Thymus (tissue), 11 donors: ENCODE measurements around the gene KCNIP4. TPM values are rescaled to one million over a fixed set of nuclear protein-coding genes. Genes with fewer than 3 reads are reported as not detected.
"Not testable (repeated sequence)": the region's sequence is repeated elsewhere in the genome, so short reads cannot be mapped to it uniquely, and the experiment has no call there.

ENCODE experiments used
- DNase-seq, 9 donors: peaks; one replicate each; pipeline ENCODE4 v3.0.0-alpha.2; 2013; ENCODE audit warnings: low spot score in 9 of 9, low read depth in 6 of 9, missing footprints in 1 of 9
- H3K27ac ChIP-seq, 2 donors: one replicate each; pipeline ENCODE4 v1.5.1; 2013; ENCODE audit warnings: control low read depth in 1 of 2, low read depth in 1 of 2, low read length in 1 of 2, mild to moderate bottlenecking in 1 of 2, moderate library complexity in 1 of 2
- H3K27me3 ChIP-seq, 2 donors: one replicate each; pipeline ENCODE4 v1.5.1; 2013; ENCODE audit warnings: low read length in 1 of 2; ENCODE audit not compliant: control insufficient read depth in 2 of 2, insufficient read depth in 1 of 2
- H3K36me3 ChIP-seq, 2 donors: one replicate each; pipeline ENCODE4 v1.5.1; 2013; ENCODE audit warnings: low read length in 1 of 2, mild to moderate bottlenecking in 1 of 2, moderate library complexity in 1 of 2; ENCODE audit not compliant: control insufficient read depth in 2 of 2, insufficient read depth in 2 of 2
- H3K4me1 ChIP-seq, 2 donors: one replicate each; pipeline ENCODE4 v1.5.1; 2013; ENCODE audit warnings: low read length in 2 of 2; ENCODE audit not compliant: control insufficient read depth in 2 of 2, insufficient read depth in 2 of 2
- H3K4me3 ChIP-seq, 2 donors: one replicate each; pipeline ENCODE4 v1.5.1; 2013; ENCODE audit warnings: low read length in 2 of 2, control low read depth in 1 of 2, mild to moderate bottlenecking in 1 of 2
- H3K9me3 ChIP-seq, 2 donors: one replicate each; pipeline ENCODE4 v1.5.1; 2013; ENCODE audit warnings: low read length in 1 of 2, mild to moderate bottlenecking in 1 of 2; ENCODE audit not compliant: control insufficient read depth in 2 of 2, insufficient read depth in 1 of 2
- WGBS: extraction: QIAGEN DNeasy Blood & Tissue Kit; methylation state at CpG from one replicate; pipeline ENCODE4 v1.1.7; 2013; 5-methylcytosine and 5-hydroxymethylcytosine counted together
- polyA plus RNA-seq: library from polyadenylated mRNA; stranded (reverse); fragments of 200-250 nt; gene quantifications from one replicate; pipeline ENCODE4 v1.2.3, GENCODE V29; 2013
- total RNA-seq: library from RNA; stranded (reverse); fragments of 120-200 nt; gene quantifications from one replicate; pipeline ENCODE4 v1.2.4, GENCODE V29; 2013
- donor health status: healthy.

The KCNIP4 gene
- total and polyA plus RNA-seq, 2 donors = 0.07 TPM; not detected in 1

DNA sequence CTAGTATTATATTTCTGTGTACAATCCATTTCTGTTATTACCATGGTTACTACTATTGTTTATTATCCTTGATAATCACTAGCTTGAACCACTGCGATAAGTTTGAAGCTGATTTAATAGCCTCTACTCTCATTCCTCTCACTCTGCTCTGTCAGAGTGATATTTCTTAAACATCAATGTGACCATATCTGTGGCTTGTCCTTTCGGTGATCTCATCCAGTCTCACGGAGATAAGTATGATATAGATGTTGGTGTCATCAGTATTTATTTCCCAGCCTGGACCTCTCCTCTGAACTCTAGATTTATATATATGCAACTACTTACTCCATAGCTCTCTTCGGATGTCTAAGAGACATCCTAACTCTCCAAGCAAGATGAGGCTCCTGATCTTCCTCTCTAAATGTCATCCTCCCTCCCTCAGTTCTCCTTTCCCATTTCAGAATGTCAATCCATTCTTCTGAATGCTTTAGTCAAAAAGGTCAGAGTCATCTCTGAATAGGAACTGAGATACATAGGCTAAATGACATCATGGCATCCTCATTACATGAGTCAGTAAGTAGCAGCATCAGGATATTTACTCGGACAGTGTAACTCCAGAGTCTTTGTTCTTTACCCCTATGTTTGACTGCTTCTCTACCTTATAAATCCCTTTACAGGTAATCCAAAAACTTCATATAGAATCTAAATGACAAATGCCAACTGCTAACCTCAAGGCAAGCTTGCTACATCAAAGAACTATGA lies 1118.8 kb downstream of the KCNIP4 start:
- no peaks in the 10 kb centered on the region for H3K36me3 ChIP-seq
- H3K27me3 ChIP-seq = no peaks in the 10 kb centered on the region
- no peak for DNase-seq
- H3K4me1 ChIP-seq = no peaks in the 10 kb centered on the region
- H3K9me3 ChIP-seq = no peaks in the 10 kb centered on the region
- no peak overlapping the region for H3K4me3 ChIP-seq
- no peak overlapping the region for H3K27ac ChIP-seq
- 96% methylated on average over 5 of the region's 5 CpGs for WGBS

- DNase-seq = no peak
- H3K27me3 ChIP-seq = no peaks in the 10 kb centered on the region
- WGBS = 85% methylated on average over 3 of the region's 3 CpGs
- no peak overlapping the region for H3K27ac ChIP-seq
- no peak overlapping the region for H3K4me3 ChIP-seq
- H3K4me1 ChIP-seq = no peaks in the 10 kb centered on the region
- H3K36me3 ChIP-seq = no peaks in the 10 kb centered on the region
- no peaks in the 10 kb centered on the region for H3K9me3 ChIP-seq
Observed at GRCh38 chr4:20825505-20825904, 1123.1 kb downstream of the KCNIP4 start.

DNA sequence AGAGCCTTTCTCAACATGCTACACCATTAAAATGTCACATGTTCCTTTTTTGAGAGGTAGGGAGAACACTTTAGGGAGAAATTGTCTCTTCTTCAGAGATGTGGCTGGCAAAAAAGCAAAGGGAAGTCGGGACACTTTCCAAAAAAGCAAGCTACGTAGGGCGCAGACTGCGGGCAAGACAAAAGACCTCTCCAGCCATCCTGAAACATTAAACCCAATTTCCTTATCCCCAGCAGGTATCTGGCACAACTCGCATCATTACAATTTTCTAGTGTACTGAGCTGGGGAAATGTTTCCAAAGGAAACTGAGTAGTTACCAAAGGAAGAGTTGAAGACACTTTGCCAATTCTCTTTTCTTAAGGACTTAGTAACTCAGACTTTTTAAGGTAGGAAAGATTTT lies 1132.3 kb downstream of the KCNIP4 start:
- Histone ChIP-seq H3K27ac (no peak overlapping the region), H3K36me3 (no peaks in the 10 kb centered on the region), H3K9me3 (no peaks in the 10 kb centered on the region), H3K4me1 (no peaks in the 10 kb centered on the region), H3K27me3 (no peaks in the 10 kb centered on the region), H3K4me3 (no peak overlapping the region)
- DNase-seq = no peak
- 92% methylated on average over 5 of the region's 5 CpGs for WGBS

DNA sequence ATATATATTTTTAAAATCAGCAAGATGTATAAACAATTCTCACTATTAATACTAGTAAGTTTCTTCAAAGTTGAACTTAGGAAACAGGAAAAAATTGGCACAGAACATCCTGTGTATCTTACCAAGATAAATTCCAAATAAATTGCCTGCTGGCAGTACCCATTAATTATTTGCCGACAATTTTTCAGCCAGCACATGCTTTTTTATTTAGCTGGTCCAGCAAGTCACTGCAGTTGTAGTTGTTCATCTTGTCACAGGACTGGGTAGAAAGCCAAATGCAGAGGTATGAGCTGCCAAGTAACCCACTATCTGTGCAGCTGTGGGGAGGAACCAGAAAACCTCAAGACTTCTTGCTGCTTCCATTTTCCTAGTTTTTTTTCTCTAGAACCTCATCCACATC lies 1134.9 kb downstream of the KCNIP4 start:
- Histone ChIP-seq H3K4me3 (no peak overlapping the region), H3K27me3 (no peaks in the 10 kb centered on the region), H3K4me1 (no peaks in the 10 kb centered on the region), H3K27ac (no peak overlapping the region), H3K36me3 (no peaks in the 10 kb centered on the region), H3K9me3 (no peaks in the 10 kb centered on the region)
- WGBS = 86% methylated on average over 1 of the region's 1 CpG
- no peak for DNase-seq

- no peaks in the 10 kb centered on the region for H3K4me1 ChIP-seq
- H3K36me3 ChIP-seq = no peaks in the 10 kb centered on the region
- H3K27me3 ChIP-seq = no peaks in the 10 kb centered on the region
- peak in 3 of 9 donors; percentile 0 to 22 (median 14) for DNase-seq
- 49% methylated on average over 4 of the region's 4 CpGs for WGBS
- H3K27ac ChIP-seq = no peak overlapping the region
- no peak overlapping the region for H3K4me3 ChIP-seq
- no peaks in the 10 kb centered on the region for H3K9me3 ChIP-seq
Observed at GRCh38 chr4:20809812-20810211, 1138.8 kb downstream of the KCNIP4 start.

- Histone ChIP-seq H3K27ac (no peak overlapping the region), H3K9me3 (peaks cover 0 to 3% of the 10 kb centered on the region in 2 donors), H3K4me3 (no peak overlapping the region), H3K36me3 (no peaks in the 10 kb centered on the region), H3K27me3 (no peaks in the 10 kb centered on the region), H3K4me1 (no peaks in the 10 kb centered on the region)
- 97% methylated on average over 1 of the region's 1 CpG for WGBS
- DNase-seq = no peak
Observed at GRCh38 chr4:20805716-20806115, 1142.9 kb downstream of the KCNIP4 start.

DNA sequence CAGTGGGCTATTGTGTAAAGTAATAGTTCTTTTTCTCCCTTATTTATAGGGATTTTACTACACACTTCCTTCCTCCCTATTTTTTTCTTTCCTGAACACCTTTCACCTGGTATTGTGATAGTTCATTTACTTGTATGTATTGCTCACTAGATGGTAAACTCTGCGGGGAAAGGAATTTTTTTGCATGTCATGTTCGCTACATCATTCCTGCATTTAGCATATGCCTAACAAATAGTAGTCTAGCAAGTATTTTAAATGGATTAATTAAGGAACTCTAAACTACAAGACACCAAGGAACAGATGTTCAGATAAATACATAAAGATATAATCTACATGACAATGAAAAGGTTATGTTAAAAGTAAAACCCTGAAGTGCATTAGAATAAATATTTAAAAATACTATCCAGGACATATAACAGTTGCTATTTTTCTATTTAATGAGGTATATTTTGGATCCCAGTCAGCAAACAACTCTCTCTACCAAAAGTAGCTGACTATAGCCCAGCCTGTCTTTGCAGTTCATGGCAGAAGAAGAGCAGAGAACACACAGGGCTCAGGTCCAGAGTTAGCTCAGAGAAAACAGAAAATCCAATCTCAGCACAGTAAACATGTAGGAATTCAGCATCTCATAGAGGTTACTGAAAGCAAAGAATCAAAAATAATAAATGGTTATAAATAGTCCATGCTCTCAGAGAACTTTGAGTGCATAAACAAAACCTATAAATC lies 1160.5 kb downstream of the KCNIP4 start:
- no peak for DNase-seq
- 91% methylated on average over 2 of the region's 2 CpGs for WGBS
- no peak overlapping the region for H3K27ac ChIP-seq
- H3K36me3 ChIP-seq = no peaks in the 10 kb centered on the region
- no peaks in the 10 kb centered on the region for H3K9me3 ChIP-seq
- no peaks in the 10 kb centered on the region for H3K27me3 ChIP-seq
- no peak overlapping the region for H3K4me3 ChIP-seq
- no peaks in the 10 kb centered on the region for H3K4me1 ChIP-seq

- H3K4me3 ChIP-seq, H3K27me3 ChIP-seq, H3K27ac ChIP-seq, H3K9me3 ChIP-seq, H3K36me3 ChIP-seq, H3K4me1 ChIP-seq, DNase-seq: not testable (repeated sequence)
- WGBS = 99% methylated on average over 1 of the region's 1 CpG
Observed at GRCh38 chr4:20783134-20783533, 1165.4 kb downstream of the KCNIP4 start.

DNA sequence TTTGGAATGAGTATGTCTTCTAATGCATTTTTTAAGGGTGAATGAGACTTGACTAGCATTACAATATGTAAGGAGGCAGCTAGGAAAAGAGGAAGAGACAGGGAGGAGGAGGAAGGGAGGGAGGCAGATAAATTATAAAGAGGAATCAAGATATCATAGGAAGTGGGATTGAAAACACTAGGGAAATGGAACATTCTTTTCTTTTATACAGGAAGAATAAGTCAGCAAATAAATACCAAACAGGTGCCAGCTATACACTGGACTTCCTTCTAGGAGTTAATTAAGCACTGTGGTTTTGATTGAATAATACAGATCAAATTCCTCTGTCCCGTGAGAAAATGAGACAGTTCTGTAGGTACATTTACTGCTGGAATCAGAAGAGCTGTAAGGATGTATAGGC lies 1169.7 kb downstream of the KCNIP4 start:
- 83% methylated on average over 1 of the region's 1 CpG for WGBS
- Histone ChIP-seq H3K36me3 (no peaks in the 10 kb centered on the region), H3K9me3 (no peaks in the 10 kb centered on the region), H3K4me1 (no peaks in the 10 kb centered on the region), H3K4me3 (no peak overlapping the region), H3K27ac (no peak overlapping the region), H3K27me3 (no peaks in the 10 kb centered on the region)
- no peak for DNase-seq
